Measurements from ENCODE around the gene LRRTM1.

Gene LRRTM1

GRCh38 chr2:80335411-80335810 lies 30.9 kb upstream of the LRRTM1 start:
- TF ChIP-seq CTCF (IDR thresholded peaks at IDR 0.05; ENCODE audit: insufficient read depth, low read depth, low read length, missing control alignments): no peak
- no peak for DNase-seq (ENCODE audit: low read depth)

GRCh38 chr2:80333886-80334285 lies 29.3 kb upstream of the LRRTM1 start:
- no peak for DNase-seq (ENCODE audit: low read depth)
- H3K4me3 ChIP-seq (ENCODE audit: low read depth, low read length): no peak overlapping the region
- TF ChIP-seq CTCF (IDR thresholded peaks at IDR 0.05; ENCODE audit: insufficient read depth, low read depth, low read length, missing control alignments): no peak

More at GRCh38 chr2:80335411-80335810, 30.9 kb upstream of the LRRTM1 start:
- H3K4me3 ChIP-seq (ENCODE audit: low read depth, low read length): no peak overlapping the region

GRCh38 chr2:80330527-80331450 lies 26.2 kb upstream of the LRRTM1 start:
- TF ChIP-seq CTCF (IDR thresholded peaks at IDR 0.05; ENCODE audit: insufficient read depth, low read depth, low read length, missing control alignments): no peak
- no peak overlapping the region for H3K4me3 ChIP-seq (ENCODE audit: low read depth, low read length)

GRCh38 chr2:80329491-80329890 lies 24.9 kb upstream of the LRRTM1 start:
- no peak for TF ChIP-seq CTCF (IDR thresholded peaks at IDR 0.05; ENCODE audit: insufficient read depth, low read depth, low read length, missing control alignments)
- no peak overlapping the region for H3K4me3 ChIP-seq (ENCODE audit: low read depth, low read length)
- no peak for DNase-seq (ENCODE audit: low read depth)

More at GRCh38 chr2:80330527-80331450, 26.2 kb upstream of the LRRTM1 start:
- no peak for DNase-seq (ENCODE audit: low read depth)

GRCh38 chr2:80328159-80328571 lies 23.6 kb upstream of the LRRTM1 start:
- H3K4me3 ChIP-seq (ENCODE audit: low read depth, low read length): no peak overlapping the region
- TF ChIP-seq CTCF (IDR thresholded peaks at IDR 0.05; ENCODE audit: insufficient read depth, low read depth, low read length, missing control alignments): no peak
- no peak for DNase-seq (ENCODE audit: low read depth)

- no peak overlapping the region for H3K4me3 ChIP-seq (ENCODE audit: low read depth, low read length)
- no peak for DNase-seq (ENCODE audit: low read depth)
- TF ChIP-seq CTCF (IDR thresholded peaks at IDR 0.05; ENCODE audit: insufficient read depth, low read depth, low read length, missing control alignments): no peak
Observed at GRCh38 chr2:80326861-80327260, 22.3 kb upstream of the LRRTM1 start.
